GM10248 (cell line): ENCODE results near the gene SLC9A5.

Source experiments
- CTCF ChIA-PET: fragments of 300-600 bp; sonication (Branson Sonifier 250); formaldehyde crosslinking; extraction: SDS; loops from one replicate; lab custom pipeline; 2021; ENCODE audit warnings: antibody characterized with exemption; lab: Yijun Ruan, JAX
- POLR2A ChIA-PET: fragments of 350-650 bp; sonication (Branson Sonifier 250); formaldehyde crosslinking; extraction: SDS; loops from one replicate; lab custom pipeline; 2020; ENCODE audit warnings: antibody characterized with exemption; lab: Yijun Ruan, JAX
- DNase-seq: peaks from one replicate; pipeline ENCODE4 v3.0.0; 2012; ENCODE audit errors: extremely low spot score
- TF ChIP-seq, protein P1 (sequence below): IDR thresholded peaks from 2 replicates; pipeline ENCODE4 v1.5.1; 2012; ENCODE audit warnings: mild to moderate bottlenecking, low read depth; ENCODE audit errors: extremely low read depth, missing control alignments, control extremely low read depth

SLC9A5 gene

DNA sequence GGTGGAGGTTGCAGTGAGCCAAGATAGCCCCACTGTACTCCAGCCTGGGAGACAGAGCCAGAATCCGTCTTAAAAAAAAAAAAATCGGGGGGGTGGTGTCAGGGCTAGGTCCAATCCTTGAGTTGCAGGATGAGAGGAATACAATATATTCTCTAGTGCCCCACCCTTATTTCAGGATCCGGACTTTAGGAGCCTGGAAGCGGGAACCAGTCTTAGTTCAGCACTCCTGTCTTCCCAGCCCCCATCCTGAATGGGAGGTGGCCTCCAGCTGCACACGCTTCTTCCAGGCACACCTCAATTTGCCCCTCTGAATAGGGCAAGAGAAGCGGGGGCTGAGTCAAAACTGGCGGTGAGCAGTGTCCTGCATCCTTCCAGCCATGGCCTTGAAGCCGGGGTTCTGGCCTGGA is 3.1 kb upstream of the SLC9A5 start:
- ChIA-PET CTCF (interaction anchor here (2.1 to 5.3 kb wide), 6 partner anchors 7 to 183 kb away, joined by 7 to 32 read pairs (median 14); partner anchors contain the start of gene TMEM208), POLR2A (interaction anchor here (2.4 kb wide), 1 partner anchor 16 kb away, joined by 11 read pairs; no protein-coding TSS in a partner anchor)
- DNase-seq, result no peak
- TF ChIP-seq, protein P1, sequence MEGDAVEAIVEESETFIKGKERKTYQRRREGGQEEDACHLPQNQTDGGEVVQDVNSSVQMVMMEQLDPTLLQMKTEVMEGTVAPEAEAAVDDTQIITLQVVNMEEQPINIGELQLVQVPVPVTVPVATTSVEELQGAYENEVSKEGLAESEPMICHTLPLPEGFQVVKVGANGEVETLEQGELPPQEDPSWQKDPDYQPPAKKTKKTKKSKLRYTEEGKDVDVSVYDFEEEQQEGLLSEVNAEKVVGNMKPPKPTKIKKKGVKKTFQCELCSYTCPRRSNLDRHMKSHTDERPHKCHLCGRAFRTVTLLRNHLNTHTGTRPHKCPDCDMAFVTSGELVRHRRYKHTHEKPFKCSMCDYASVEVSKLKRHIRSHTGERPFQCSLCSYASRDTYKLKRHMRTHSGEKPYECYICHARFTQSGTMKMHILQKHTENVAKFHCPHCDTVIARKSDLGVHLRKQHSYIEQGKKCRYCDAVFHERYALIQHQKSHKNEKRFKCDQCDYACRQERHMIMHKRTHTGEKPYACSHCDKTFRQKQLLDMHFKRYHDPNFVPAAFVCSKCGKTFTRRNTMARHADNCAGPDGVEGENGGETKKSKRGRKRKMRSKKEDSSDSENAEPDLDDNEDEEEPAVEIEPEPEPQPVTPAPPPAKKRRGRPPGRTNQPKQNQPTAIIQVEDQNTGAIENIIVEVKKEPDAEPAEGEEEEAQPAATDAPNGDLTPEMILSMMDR, result no peak

DNA sequence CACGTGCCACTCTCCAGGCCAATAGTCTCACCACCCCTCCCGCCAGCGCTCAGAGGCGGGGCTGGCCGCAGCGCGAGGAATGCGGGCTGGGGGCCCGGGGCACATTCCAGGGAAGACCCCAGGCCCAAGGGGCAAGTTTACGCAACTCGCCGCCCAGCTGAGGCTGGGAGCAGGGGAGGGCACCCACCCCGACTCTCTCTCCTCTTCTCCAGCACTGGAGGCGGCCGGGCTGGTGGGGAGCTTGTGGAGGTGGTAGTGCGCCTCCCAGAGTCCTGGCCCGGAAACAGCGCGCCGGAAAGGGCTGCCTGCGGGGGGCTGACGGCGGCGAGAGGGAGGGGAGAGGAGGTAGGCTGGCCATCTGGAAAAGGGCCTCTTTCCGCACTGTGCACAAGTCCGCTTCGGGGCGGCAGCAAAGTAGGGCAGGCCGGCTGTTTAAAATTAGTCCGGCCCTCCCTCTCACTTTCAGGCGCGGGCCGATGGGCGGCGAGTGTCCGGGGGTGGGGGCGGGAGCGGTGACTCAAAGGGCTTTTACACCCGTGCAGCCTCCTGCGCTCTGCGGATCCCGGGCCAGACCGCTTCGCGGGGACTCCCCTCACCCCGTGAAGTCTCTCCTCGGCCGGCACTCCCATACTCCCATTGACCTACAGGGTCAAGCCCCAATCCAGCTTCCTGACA is 2.6 kb upstream of the SLC9A5 start:
- POLR2A ChIA-PET, result interaction anchor here (1.5 to 2.4 kb wide), 2 partner anchors 17 to 19 kb away, joined by 9 to 11 read pairs; partner anchors contain the start of gene TMEM208
- peak; percentile 76 for DNase-seq
- CTCF ChIA-PET, result interaction anchor here (1.6 to 5.3 kb wide), 8 partner anchors 8 to 228 kb away, joined by 4 to 32 read pairs (median 12); partner anchors contain the start of gene TMEM208
- TF ChIP-seq, protein P1, result peak; percentile 42

DNA sequence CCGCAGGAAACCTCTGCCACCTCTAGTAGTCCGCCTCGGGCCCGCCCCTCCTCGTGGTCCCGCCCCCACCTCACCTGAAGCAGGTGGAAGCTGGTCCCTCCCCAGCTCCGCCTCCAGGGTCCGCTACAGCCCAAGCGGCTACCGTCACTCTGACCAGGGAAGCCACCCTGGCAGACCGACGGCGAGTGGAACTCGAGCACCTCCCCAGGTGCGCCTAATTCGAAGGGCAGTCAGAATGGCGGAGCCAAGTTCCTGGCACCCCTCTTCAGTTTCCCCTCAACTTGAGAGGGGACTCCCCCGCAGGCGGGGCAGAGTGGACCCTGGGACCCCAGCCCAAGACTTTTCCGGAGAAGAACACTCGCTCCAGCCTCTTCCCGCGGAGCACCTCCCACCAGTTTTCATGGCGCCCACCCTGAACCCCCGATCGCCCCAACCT is 2.0 kb upstream of the SLC9A5 start:
- TF ChIP-seq, protein P1, result no peak
- peak; percentile 44 for DNase-seq
- ChIA-PET CTCF (interaction anchor here (1.5 to 5.3 kb wide), 8 partner anchors 9 to 229 kb away, joined by 4 to 32 read pairs (median 12); partner anchors contain the start of gene TMEM208), POLR2A (interaction anchor here (1.3 to 2.4 kb wide), 4 partner anchors 8 to 20 kb away, joined by 5 to 11 read pairs (median 7); partner anchors contain the start of gene TMEM208)

DNA sequence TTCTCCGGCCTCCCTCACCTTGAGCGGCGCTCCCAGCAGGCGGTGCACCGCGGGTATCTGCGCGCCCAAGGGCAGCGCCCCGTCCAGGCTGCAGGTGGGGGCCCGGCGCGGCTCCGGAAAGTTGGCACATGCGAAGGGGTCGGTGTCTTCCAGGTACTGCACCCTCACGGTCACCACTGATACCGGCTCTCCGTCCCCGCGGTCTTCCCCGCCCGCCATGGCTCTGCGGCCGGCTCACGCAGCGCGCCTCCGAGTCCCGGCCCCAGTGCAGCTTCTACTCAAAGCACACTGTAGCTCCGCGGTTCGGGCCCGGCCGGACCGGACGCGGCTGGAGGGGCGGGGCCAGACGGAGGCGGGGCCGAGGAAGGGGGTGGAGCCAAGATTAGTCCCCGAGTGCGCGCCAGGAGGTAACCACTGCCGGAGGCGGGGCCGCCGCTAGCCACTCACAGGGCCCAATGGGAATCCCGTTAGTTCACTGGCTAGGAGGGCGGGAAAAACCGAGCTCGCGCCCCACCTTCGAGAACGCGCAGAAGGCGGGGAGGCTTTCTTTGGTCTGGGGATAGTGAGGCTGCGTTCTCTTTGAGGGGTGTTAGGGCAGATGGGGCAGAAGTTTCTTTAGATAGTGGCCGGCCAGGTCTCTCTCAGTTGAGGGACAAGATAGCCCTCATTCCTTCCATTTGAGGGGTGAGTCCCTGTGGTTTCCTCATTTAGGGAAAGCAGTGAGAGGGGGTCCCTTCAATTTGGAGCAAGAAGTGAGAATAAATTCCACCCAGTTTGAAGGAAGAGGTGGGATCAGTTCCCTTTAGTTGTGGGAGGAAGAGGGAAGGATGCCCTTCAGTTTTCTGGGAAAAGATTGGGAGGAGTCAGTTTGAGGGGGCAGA is 1.3 kb upstream of the SLC9A5 start, which contains the start of gene FHOD1:
FHOD1 (minus strand) TSS at position 290 of the 881 bp plus-strand sequence; CDS start at position 219, 71 bp downstream.
- TF ChIP-seq, protein P1, result no peak
- CTCF ChIA-PET, result interaction anchor here (1.3 to 5.3 kb wide), 9 partner anchors 9 to 274 kb away, joined by 3 to 32 read pairs (median 6); partner anchors contain the start of gene TMEM208
- peak; percentile 97 for DNase-seq
- POLR2A ChIA-PET, result interaction anchor here (0.6 to 2.4 kb wide), 8 partner anchors 9 to 206 kb away, joined by 4 to 11 read pairs (median 5); partner anchors contain the start of gene TMEM208

DNA sequence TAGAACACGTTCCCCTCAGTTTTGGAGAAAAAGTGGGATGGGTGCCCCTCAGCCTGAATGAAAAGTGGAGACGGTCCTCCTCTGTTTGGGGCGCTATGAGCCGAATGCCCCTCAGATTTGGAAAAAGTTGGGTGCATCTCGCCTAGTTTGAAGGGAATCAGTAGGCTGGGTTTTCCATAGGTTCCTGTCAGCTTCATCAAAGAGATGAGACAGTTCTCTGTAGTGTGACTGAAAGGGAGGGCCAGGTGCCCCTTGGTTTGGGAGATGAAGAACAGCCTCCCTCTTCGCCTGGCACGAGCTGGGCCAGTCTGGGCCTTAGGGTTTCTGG is 742 bp upstream of the SLC9A5 start:
- CTCF ChIA-PET, result interaction anchor here (1.0 to 5.3 kb wide), 9 partner anchors 10 to 273 kb away, joined by 3 to 32 read pairs (median 6); partner anchors contain the start of gene TMEM208
- POLR2A ChIA-PET, result interaction anchor here (0.6 to 2.4 kb wide), 7 partner anchors 9 to 207 kb away, joined by 4 to 11 read pairs (median 5); partner anchors contain the start of gene TMEM208
- TF ChIP-seq, protein P1, result no peak
- DNase-seq, result no peak
